Left kidney (tissue), 2 donors: Measurements from ENCODE around the gene KLHL28. TPM values are rescaled to one million over a fixed set of nuclear protein-coding genes. Genes with fewer than 3 reads are reported as not detected.
"Not testable (repeated sequence)": the region's sequence is repeated elsewhere in the genome, so short reads cannot be mapped to it uniquely, and the experiment has no call there.

Experiments used
- DNase-seq: peaks from one replicate; pipeline ENCODE4 v3.0.0-alpha.2; 2013
- polyA plus RNA-seq: library from polyadenylated mRNA; unstranded; fragments of 120-200 nt; gene quantifications from one replicate; pipeline ENCODE4 v1.2.1, GENCODE V29; 2013; ENCODE audit not compliant: insufficient read length

Gene KLHL28
- polyA plus RNA-seq, 1 donor = 17.5 TPM

DNA sequence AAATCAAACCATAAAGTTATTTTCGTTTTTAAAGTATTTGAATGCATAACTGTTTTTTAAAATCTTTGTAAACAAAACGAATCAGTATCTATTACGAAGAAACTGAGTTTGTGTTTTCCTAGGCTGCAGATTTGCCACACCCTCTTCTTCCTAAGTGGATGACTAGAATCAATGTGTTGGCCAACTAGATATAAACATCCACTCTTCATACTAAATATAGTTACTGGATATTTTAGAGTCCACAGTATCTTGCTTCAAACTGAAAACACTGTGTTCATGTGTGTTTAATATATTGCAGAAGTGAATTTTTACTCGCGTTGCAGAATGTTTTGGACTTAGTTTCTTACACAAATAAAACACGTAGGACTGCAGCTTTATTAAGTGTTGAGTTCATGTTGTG lies 63.2 kb downstream of the KLHL28 start:
- DNase-seq = no peak

DNA sequence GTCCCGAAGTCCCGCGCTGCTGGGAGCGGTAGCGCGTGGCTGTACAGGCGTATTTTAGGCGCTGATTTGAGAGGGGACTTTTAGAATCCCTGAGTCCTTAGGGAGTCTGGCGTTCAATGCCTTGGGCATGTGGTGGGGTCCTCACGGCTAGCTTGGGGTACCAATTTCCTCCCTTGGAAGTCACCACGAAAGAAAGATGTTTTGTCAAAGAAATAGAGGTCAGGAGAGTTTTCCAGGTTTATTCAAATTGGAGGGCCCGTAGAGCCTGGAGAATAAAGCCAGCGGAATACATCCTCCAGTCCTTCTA lies 63.9 kb downstream of the KLHL28 start:
- DNase-seq = no peak

DNA sequence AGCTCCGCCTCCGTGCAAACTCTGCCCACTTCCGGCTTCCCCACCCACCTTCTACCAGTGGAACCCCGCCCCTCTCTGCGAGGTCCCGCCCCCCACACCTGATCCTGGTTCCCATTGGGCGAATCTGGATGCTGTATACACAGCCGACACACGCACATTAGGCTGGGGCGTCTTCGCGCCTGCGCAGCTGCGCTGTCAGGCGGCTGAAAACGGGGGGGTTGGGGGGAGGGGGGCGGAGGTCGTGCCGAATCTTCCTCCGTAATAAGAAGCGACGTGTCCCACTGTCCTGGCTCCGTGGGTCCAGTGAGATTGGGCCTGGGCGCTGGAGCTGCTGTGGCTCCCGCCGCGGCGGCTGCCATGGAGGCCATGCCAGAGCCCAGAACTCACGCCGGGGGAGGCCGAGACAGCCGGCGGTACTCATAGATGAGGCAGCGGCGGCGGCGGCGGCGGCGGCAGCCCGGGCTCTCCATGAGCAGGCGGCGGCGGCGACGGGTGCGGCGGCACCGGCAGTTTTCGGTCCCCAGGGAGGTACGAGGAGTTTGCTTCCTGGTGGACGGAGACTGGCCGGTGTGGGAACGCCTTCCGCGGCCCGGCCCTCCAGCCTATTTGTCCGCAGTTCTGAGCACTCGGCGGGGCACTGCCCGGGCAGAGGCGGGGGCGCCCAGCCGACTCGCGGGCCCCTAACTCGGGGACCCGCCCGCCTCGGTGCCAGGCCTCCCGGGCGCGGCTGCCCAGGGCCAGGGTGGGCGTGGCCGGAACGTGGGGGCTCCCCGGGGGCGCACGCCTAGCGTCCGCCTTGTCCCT lies 64.5 kb downstream of the KLHL28 start:
- peak; percentile 94 for DNase-seq

DNA sequence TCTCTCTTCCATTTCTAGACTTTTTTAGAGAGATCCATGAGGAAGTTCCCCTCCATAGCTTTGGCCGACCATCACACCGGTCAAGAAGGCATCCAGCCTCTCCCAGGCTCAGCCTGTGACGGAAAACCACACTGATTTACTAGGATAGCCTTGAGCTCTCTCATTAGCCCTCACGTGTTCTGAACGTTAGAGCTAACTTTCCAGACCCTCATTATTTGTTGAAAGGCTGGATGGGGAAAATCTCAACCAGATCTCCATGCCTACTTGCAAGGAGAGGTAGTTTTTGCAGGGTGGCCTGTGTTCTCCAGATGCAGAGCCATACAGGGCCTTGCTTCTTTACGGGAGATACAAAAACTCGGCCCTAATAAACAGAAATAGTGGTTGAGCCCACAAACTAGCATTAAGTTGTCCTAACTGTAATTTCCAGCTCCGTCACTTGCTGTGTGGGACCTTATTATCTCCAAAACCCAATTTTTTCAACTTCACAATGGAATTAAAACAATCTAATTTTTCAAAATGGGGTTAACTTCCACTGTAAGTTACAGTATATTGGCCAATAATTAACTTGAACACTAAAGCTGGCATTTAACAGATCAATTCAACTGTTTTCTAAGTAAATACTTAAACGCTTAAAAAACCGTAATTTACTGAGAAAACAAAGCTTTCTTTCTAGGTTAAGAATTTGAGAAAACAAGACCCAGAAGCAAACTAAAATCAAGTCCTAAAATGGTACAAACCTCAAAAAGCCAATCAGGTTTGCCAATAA lies 65.3 kb downstream of the KLHL28 start:
- DNase-seq = no peak

DNA sequence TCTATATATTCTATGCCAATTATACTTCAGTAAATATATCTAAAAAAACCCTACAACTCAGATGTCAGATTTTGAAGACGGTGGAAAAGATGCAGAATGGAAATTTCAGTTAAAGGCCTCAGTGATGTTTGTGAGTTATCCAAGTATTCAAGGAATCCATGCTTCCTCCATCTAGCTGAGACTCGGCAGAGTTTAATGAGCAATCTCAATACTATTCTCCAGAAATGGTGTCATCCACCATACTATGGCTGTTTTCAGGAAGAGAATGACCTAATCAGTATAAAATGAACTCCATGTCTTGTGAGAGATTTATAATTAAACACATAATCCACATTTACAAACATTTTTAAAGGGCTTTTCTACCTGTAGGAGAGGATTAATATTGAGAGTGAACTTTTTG lies 66.0 kb downstream of the KLHL28 start:
- DNase-seq = no peak

DNA sequence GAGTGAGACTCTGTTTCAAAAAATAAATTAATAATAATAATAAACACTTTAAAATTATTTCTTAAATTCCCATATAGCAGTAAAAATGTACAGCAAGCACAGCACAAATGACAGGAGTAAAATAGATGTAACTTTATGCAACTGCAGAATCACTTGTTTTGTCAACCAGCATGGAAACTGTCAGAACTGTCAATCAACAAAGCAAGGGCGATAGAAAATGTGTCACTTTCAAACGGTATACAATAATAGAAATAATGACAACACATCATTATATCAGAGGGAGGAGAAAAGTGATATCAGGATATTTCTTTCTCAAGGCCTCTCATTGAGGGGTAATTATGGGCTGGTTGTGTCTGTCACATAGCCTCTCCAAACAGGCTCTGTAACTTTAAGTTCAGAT lies 68.2 kb downstream of the KLHL28 start:
- DNase-seq = no peak

DNA sequence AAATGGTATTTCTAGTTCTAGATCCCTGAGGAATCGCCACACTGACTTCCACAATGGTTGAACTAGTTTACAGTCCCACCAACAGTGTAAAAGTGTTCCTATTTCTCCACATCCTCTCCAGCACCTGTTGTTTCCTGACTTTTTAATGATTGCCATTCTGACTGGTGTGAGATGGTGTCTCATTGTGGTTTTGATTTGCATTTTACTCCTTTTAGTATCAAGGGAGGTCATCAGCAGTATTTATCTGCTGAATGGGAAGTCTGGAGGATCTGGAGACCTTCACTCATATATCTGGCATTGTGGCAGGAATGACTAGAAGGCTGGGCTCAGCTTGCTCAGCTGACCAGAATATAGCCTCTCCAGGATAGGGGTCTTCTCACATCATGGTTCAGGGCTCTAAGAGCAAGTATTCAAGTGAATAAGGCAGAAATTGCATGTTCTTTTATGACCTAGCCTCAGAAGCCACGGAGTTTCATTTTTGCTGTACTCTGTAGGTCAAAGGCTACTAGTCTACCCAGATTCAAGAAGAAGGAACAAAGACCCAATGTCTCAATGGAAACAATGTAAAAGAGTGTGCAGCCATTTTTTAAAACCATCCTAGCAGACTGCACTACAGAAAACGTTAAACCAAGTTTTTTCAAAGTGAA lies 69.9 kb downstream of the KLHL28 start:
- not testable (repeated sequence) for DNase-seq

DNA sequence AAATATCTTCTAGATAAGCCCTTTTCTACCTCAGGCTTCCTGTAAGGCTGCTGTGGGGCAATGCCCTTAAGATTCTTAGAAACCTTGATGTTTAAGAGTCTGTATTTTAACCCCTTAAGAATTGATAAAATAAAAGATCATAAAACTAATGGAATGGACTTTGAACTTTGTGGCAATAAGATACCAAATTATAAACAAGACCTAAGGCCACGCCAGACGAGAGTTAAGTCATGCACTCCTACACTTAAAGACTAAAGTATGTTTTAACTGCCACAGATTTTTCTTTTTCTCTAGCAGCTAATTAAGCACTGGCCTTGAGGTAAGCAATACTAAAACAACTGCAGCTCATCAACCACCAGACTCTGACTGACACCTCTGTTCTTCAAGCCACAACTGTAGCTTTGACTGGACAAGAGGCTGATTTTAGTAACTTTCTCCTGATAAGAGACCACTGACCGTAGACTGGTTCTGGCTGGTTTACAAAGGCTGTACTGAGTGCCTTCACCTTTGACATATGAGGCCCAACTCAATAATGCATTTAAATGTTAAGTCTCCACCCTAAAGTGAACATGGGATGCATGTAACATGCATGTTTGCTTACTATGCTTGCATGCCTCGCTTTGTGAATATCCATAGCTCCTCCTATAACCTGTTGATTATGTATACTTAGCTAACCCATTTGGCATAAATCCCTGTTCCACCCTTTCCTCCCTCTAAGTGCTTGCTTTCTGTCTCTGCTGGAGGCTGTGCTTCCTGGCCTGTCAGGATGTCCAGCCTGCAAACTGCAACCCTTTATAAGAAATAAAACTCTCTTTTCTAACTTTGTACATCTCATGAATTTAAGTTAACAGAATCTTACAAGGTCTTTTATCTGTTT lies 71.9 kb downstream of the KLHL28 start:
- no peak for DNase-seq

DNA sequence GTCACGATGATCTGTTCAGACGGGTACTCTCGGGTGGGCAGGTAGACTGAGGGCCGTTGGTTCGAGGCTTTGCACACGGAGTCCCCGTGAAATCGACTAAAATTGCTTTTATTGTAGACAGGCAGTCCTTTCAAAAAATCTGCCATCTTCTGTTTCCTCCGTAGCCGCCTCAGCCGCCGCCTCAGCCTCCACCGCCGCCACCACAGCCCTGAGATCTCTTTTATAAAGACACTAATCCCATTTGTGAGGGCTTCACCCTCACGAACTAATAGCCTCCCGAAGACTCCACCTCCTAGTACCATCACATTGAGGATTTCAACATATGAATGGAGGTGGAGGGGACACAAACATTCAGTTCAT lies 74.2 kb downstream of the KLHL28 start:
- DNase-seq = no peak

DNA sequence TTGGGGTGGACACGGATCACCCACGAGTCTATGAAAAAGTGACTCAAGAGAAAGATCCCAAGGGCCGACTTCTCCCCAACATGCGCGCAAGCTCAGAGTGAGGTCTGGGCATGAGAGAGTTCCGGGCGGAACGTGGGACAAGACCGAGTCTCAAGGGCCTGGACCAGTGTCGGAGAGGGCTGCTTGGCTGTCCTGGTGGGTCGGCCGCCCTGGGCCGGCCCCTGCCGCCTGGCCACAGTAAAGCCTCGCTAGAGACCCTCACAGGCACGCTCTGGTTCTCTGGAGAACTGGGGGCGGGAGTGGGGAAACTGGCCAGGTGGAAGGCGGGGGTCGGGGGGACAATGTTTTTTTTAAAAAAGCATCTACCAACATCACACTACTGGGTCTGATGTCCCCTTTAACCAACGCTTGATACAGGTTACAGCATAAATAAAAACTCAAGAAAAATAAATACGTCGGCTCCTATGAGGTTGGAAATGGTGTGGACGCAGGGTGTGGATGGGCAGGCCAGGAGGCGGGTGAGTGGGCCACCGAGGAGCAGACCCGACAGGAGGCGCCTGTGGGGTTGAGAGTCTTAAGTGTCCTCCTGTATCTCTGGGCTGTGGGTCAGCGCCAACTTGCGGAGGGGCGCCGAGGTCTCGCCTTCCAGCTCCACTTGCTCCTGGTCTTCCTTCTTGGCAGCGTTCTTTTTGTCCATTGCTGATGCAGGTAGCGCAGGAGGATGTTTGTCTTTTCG lies 74.7 kb downstream of the KLHL28 start:
- no peak for DNase-seq

DNA sequence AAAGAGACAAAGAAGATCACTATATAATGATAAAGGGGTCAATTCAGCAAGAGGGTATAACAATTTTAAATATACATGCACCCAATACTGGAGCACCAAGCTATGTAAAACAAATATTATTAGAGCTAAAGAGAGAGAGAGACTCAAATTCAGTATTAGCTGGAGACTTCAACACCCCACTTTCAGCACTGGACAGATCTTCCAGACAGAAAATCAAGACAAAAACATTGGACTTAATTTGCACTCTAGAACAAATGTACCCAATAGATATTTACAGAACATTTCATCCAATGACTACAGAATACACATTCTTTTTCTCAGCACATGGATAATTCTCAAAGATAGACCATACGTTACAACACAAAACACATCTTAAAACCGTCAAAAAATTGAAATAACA lies 81.0 kb downstream of the KLHL28 start:
- DNase-seq = no peak

Other genes with a start within 250 kb of the KLHL28 start
- 43.1 TPM for gene TOGARAM1, start 243 bp upstream of the KLHL28 start, polyA plus RNA-seq
- gene PRPF39, start 122.2 kb upstream of the KLHL28 start, polyA plus RNA-seq = 85.3 TPM
- 138 TPM for gene FKBP3, start 172.5 kb upstream of the KLHL28 start, polyA plus RNA-seq
- gene FANCM, start 174.0 kb upstream of the KLHL28 start, polyA plus RNA-seq = 18.9 TPM